Measurements from ENCODE around the gene IFNL2. TPM values are rescaled to one million over a fixed set of nuclear protein-coding genes. Genes with fewer than 3 reads are reported as not detected.
"Not testable (repeated sequence)": the region's sequence is repeated elsewhere in the genome, so short reads cannot be mapped to it uniquely, and the experiment has no call there.

Gene IFNL2
- total RNA-seq, 4 donors from 2014 or later: not detected

DNA sequence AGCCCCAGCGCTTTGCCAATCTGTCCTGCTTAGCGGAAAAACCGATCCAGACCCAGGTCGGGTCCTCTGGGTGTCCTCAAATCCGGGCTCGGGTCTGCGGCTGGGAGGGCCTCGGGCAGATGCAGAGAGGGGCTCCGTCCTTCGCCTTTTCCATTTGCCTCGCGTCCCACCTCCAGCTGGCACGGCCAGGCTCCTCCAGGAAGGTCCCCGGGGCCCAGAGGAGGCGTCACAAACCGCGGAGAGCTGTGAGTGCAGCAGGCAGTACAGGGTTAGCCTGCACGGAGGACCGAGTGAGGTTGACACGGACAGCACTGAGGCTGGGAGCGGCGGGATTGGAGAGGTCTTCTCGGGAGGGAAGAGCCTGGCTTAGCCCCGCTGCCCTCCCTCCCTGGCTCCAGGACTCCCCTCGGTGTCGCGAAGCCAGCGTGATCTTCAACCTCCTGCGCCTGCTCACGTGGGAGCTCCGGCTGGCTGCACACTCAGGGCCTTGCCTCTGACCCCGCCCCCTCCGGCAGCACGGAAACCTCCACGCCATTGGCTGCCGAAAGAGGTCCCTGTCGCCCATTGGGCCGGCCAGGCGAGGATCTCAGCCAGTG is 2.8 kb upstream of the IFNL2 start:
- ATAC-seq (no peak), DNase-seq (no peak)
- TF ChIP-seq POLR2A (IDR thresholded peaks at IDR 0.05): no peak
- TF ChIP-seq, protein P1, sequence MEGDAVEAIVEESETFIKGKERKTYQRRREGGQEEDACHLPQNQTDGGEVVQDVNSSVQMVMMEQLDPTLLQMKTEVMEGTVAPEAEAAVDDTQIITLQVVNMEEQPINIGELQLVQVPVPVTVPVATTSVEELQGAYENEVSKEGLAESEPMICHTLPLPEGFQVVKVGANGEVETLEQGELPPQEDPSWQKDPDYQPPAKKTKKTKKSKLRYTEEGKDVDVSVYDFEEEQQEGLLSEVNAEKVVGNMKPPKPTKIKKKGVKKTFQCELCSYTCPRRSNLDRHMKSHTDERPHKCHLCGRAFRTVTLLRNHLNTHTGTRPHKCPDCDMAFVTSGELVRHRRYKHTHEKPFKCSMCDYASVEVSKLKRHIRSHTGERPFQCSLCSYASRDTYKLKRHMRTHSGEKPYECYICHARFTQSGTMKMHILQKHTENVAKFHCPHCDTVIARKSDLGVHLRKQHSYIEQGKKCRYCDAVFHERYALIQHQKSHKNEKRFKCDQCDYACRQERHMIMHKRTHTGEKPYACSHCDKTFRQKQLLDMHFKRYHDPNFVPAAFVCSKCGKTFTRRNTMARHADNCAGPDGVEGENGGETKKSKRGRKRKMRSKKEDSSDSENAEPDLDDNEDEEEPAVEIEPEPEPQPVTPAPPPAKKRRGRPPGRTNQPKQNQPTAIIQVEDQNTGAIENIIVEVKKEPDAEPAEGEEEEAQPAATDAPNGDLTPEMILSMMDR (IDR thresholded peaks at IDR 0.05 in 4 of 5, conservative IDR thresholded peaks at IDR 0.05 in 1 of 5): no peak
- Histone ChIP-seq H3K9me3 (no peaks in the 10 kb centered on the region), H3K27me3 (peaks cover 29 to 47% (median 44%) of the 10 kb centered on the region in 3 donors), H3K36me3 (no peaks in the 10 kb centered on the region), H3K4me1 (no peaks in the 10 kb centered on the region), H3K4me3 (no peak overlapping the region), H3K27ac (no peak overlapping the region)
- intact Hi-C loops (cut with DNase I; ENCODE audit: low total_unique reads) (no loop called here), in situ Hi-C loops (cut with MboI; ENCODE audit: low sequenced_read_pairs in 4 of 4) (no loop called here)

DNA sequence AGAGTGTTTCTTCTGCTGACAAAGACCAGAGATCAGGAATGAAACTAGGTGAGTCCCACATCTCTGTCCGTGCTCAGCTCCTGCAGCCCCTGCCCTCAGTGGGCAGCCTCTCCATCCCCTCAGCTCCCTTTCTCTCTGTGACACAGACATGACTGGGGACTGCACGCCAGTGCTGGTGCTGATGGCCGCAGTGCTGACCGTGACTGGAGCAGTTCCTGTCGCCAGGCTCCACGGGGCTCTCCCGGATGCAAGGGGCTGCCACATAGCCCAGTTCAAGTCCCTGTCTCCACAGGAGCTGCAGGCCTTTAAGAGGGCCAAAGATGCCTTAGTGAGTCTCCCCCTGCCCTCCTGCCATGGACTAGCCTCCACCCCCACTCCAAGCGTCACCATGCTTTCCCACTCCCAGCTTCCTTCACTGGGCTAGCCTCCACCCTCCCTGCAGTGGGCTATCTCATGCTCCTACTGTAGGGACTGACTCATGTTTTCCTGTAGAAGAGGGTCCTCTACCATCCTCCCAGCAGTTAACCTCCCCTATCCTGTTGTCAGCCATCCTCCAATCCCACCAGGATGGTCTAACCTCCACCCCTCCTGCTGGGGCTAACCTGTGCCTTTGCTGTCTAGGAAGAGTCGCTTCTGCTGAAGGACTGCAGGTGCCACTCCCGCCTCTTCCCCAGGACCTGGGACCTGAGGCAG is 481 bp downstream of the IFNL2 start:
- H3K4me3 ChIP-seq; in situ Hi-C loops (cut with MboI; ENCODE audit: low sequenced_read_pairs in 4 of 4); H3K36me3 ChIP-seq; H3K27ac ChIP-seq; H3K4me1 ChIP-seq; H3K9me3 ChIP-seq; DNase-seq; intact Hi-C loops (cut with DNase I; ENCODE audit: low total_unique reads); ATAC-seq: not testable (repeated sequence)
- peaks cover 19 to 24% (median 22%) of the 10 kb centered on the region in 3 donors for H3K27me3 ChIP-seq

DNA sequence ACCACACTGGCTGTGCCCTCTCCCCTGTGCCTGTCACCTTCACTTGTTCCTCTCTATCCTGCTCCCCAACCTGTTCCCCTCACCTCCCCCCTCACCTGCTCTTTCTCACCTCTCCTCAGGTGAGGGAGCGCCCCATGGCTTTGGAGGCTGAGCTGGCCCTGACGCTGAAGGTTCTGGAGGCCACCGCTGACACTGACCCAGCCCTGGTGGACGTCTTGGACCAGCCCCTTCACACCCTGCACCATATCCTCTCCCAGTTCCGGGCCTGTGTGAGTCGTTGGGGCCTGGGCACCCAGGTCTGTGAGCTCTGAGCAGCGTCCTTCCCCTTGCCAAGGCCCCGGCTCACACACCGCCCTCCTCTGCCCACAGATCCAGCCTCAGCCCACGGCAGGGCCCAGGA is 1.2 kb downstream of the IFNL2 start:
- intact Hi-C loops (cut with DNase I; ENCODE audit: low total_unique reads); H3K36me3 ChIP-seq; in situ Hi-C loops (cut with MboI; ENCODE audit: low sequenced_read_pairs in 4 of 4); H3K27ac ChIP-seq; H3K4me1 ChIP-seq; DNase-seq; H3K9me3 ChIP-seq; H3K4me3 ChIP-seq; ATAC-seq: not testable (repeated sequence)
- peaks cover 12 to 19% (median 18%) of the 10 kb centered on the region in 3 donors for H3K27me3 ChIP-seq

DNA sequence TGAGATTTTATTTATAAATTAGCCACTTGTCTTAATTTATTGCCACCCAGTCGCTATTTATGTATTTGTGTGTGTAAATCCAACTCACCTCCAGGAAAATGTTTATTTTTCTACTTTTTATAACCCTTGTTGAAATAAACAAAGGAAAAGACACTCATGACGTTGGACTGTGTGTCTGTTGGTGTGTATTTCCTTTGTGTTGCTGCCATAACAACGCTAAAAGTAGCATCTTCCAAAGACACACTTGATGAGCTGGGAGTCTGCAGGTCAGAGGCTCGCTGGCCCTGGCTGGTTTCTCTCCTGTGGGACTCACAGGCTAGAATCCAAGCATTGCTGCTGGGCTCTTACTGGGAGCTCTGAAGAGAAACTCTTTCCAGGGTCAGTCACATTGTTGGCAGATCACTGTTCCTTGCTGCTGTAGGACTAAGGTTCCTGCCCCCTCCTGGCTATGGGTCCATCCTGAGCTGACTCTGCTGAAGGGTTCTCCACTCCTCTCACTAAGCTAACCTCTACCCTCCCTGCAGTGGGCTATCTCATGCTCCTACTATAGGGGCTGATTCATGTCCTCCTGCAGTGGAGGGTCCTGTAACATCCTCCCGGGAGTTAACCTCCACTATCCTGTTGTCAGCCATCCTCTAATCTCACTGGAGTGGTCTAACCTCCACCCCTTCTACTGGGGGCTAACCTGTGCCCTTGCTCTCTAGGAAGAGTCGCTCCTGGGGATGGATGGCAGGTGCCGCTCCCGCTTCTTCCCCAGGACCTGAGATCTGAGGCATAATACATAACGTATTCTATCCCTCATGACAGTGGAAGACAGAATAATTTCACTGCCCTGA is 2.1 kb downstream of the IFNL2 start:
- no peaks in the 10 kb centered on the region for H3K9me3 ChIP-seq
- H3K4me1 ChIP-seq: no peaks in the 10 kb centered on the region
- no peak overlapping the region for H3K27ac ChIP-seq
- ATAC-seq (no peak), DNase-seq (no peak)
- H3K4me3 ChIP-seq: no peak overlapping the region
- TF ChIP-seq POLR2A (IDR thresholded peaks at IDR 0.05): no peak
- TF ChIP-seq, protein P1 (IDR thresholded peaks at IDR 0.05 in 4 of 5, conservative IDR thresholded peaks at IDR 0.05 in 1 of 5): no peak
- H3K27me3 ChIP-seq: peaks cover 3 to 10% (median 9%) of the 10 kb centered on the region in 3 donors
- in situ Hi-C loops (cut with MboI; ENCODE audit: low sequenced_read_pairs in 4 of 4) (no loop called here), intact Hi-C loops (cut with DNase I; ENCODE audit: low total_unique reads) (no loop called here)
- no peaks in the 10 kb centered on the region for H3K36me3 ChIP-seq

DNA sequence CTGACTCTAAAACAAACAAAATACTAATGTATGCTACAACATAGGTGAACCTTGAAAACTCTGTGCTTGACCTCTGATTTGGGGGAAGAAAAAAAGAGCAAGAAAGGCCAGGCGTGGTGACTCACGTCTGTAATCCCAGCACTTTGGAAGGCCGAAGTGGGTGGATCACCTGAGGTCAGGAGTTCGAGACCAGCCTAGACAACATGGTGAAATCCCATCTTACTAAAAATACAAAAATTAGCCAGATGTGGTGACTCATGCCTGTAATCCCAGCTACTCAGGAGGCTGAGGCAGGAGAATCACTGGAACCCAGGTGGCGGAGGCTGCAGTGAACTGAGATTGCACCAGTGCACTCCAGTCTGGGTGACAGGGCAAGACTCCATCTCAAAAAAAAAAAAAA is 5.7 kb downstream of the IFNL2 start:
- ATAC-seq; in situ Hi-C loops (cut with MboI; ENCODE audit: low sequenced_read_pairs in 4 of 4); intact Hi-C loops (cut with DNase I; ENCODE audit: low total_unique reads): not testable (repeated sequence)

DNA sequence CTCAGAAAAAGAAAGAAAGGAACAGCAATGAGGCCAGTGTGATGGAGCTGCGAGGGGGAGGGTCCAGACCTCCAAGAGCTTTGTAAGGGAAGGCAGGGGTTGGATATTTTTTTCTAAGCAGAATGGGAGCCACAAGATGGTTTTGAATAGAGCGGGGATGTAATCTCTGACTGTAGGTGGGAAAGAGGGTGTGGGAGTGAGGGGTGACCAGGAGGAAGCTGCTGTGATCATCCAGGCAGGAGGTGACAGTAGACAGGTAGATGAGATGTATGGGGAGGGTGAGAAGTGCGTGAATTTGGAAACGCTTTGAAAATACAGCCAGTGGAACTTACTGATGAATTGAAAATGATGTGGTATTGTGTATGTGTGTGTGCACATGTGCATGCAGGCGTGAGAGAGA is 7.4 kb downstream of the IFNL2 start:
- intact Hi-C loops (cut with DNase I; ENCODE audit: low total_unique reads): no loop called here
- TF ChIP-seq, protein P1 (IDR thresholded peaks at IDR 0.05 in 4 of 5, conservative IDR thresholded peaks at IDR 0.05 in 1 of 5): no peak
- no peak for TF ChIP-seq POLR2A (IDR thresholded peaks at IDR 0.05)
- Histone ChIP-seq H3K27ac (no peak overlapping the region), H3K36me3 (no peaks in the 10 kb centered on the region), H3K9me3 (no peaks in the 10 kb centered on the region), H3K27me3 (peaks cover 0 to 10% (median 0%) of the 10 kb centered on the region in 3 donors), H3K4me1 (no peaks in the 10 kb centered on the region), H3K4me3 (no peak overlapping the region)
- ATAC-seq (no peak), DNase-seq (no peak)
- in situ Hi-C loops (cut with MboI; ENCODE audit: low sequenced_read_pairs in 4 of 4): no loop called here

More for the DNA sequence above, 5.7 kb downstream of the IFNL2 start:
- H3K4me1 ChIP-seq, H3K27ac ChIP-seq, H3K36me3 ChIP-seq, H3K4me3 ChIP-seq, H3K9me3 ChIP-seq, DNase-seq: not testable (repeated sequence)
- H3K27me3 ChIP-seq: peaks cover 0 to 14% (median 0%) of the 10 kb centered on the region in 3 donors
